Measurements from ENCODE around the gene ZNF502.

The ZNF502 gene

DNA sequence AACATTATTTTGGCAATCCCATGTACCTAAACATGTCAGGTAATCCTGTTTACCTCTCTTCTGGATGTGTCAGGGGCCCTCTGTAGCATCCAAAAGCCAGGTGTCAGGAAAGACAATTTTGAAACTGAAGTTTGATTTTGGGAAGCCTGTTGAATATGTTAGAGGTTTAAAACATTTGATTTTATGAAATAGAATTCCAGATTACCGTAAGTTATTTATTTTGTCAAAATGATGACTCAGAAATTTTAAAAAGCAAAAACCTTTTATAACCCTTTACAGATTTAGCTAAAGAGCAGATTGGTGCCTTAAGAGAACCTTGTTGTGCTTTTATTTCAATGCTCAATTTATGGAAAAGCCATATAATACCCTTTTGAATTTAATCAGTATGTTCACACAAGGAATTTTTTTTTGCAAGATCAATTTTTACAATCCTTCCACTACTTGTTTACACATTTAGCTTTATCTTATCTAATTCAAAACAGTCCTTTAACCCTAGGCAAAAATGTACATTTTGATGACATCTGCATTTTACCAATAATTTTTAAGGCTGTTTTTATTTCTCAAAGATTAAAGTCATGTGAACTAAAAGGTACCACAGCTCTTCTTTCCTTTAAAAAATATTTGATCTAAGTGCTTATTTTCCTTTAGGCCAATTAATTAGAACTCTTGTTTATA is 59.1 kb downstream of the ZNF502 start:
- no peak for DNase-seq

GRCh38 chr3:44772099-44772442 is 59.6 kb downstream of the ZNF502 start:
- no peak for DNase-seq

Data from NCI-H345 (cell line).